HEK293T (cell line): ENCODE data around the gene TNIP1.

Experiments
- CTCF ChIA-PET: fragments of 350-600 bp; formaldehyde crosslinking; extraction: SDS; loops from one replicate; lab custom pipeline; 2021; ENCODE audit warnings: antibody characterized with exemption, inconsistent platforms; lab: Yijun Ruan, JAX
- POLR2A ChIA-PET: fragments of 350-600 bp; formaldehyde crosslinking; extraction: SDS; loops from one replicate; lab custom pipeline; 2020; ENCODE audit warnings: antibody characterized with exemption, inconsistent platforms; lab: Yijun Ruan, JAX
- DNase-seq: peaks from one replicate; pipeline ENCODE4 v3.0.0; 2012; ENCODE audit warnings: mixed read lengths; ENCODE audit errors: extremely low spot score
- ARNT ChIP-seq: fragments of 450-650 bp; IDR thresholded peaks from 2 replicates; pipeline ENCODE4 v1.6.1; 2017; ENCODE audit warnings: mild to moderate bottlenecking
- BHLHE40 ChIP-seq: fragments of 450-650 bp; IDR thresholded peaks from 2 replicates; pipeline ENCODE4 v1.6.1; 2016; ENCODE audit warnings: mild to moderate bottlenecking, moderate library complexity, borderline replicate concordance
- CTBP1 ChIP-seq: fragments of 450-650 bp; IDR thresholded peaks from 2 replicates; pipeline ENCODE4 v1.6.1; 2016; ENCODE audit warnings: borderline replicate concordance
- ELF4 ChIP-seq: fragments of 450-650 bp; IDR thresholded peaks from 2 replicates; pipeline ENCODE4 v1.6.1; 2017; ENCODE audit warnings: antibody characterized with exemption
- FOXA1 ChIP-seq: fragments of 450-650 bp; IDR thresholded peaks from 2 replicates; pipeline ENCODE4 v1.6.1; 2016; ENCODE audit warnings: mild to moderate bottlenecking
- FOXK2 ChIP-seq: fragments of 450-650 bp; IDR thresholded peaks from 2 replicates; pipeline ENCODE4 v1.6.1; 2016; ENCODE audit warnings: mild to moderate bottlenecking
- FOXM1 ChIP-seq: fragments of 450-650 bp; IDR thresholded peaks from 2 replicates; pipeline ENCODE4 v1.6.1; 2017; ENCODE audit warnings: mild to moderate bottlenecking, borderline replicate concordance
- HDGF ChIP-seq: fragments of 450-650 bp; IDR thresholded peaks from 2 replicates; pipeline ENCODE4 v1.6.1; 2017; ENCODE audit warnings: antibody characterized with exemption, borderline replicate concordance
- L3MBTL2 ChIP-seq: fragments of 450-650 bp; conservative IDR thresholded peaks from 2 replicates; pipeline ENCODE4 v1.6.1; 2016; ENCODE audit warnings: mild to moderate bottlenecking
- LEF1 ChIP-seq: fragments of 450-650 bp; IDR thresholded peaks from 2 replicates; pipeline ENCODE4 v1.6.1; 2017; ENCODE audit warnings: mild to moderate bottlenecking, borderline replicate concordance
- NFRKB ChIP-seq: fragments of 450-650 bp; IDR thresholded peaks from 2 replicates; pipeline ENCODE4 v1.6.1; 2016; ENCODE audit warnings: mild to moderate bottlenecking, moderate library complexity
- SP1 ChIP-seq: fragments of 450-650 bp; IDR thresholded peaks from 2 replicates; pipeline ENCODE4 v1.6.1; 2017
- SUZ12 ChIP-seq: fragments of 450-650 bp; IDR thresholded peaks from 2 replicates; pipeline ENCODE4 v1.6.1; 2016; ENCODE audit warnings: mild to moderate bottlenecking
- TARDBP ChIP-seq: fragments of 450-650 bp; IDR thresholded peaks from 2 replicates; pipeline ENCODE4 v1.6.1; 2016
- ZNF384 ChIP-seq: fragments of 450-650 bp; IDR thresholded peaks from 2 replicates; pipeline ENCODE4 v1.6.1; 2016
- TF ChIP-seq, protein P1 (sequence below): fragments of 450-650 bp; IDR thresholded peaks from 2 replicates; pipeline ENCODE4 v1.6.1; 2016

TNIP1 gene

DNA sequence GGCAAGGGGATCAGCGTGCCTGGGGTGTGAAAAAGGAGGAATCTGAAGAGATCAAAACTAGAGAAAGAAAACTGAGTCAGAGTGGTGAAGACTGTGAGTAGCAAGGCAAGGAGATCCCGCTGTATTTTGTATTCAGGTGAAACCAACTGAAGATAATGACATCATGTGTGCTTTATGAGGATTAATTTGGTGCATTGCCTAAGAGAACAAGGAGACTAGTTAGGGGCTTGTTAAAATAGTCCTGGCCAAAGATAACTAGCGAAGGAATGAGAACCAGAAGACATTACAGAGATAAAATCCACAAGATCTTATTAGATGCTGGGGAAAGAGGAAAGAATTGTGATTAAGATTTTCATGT, 77.4 kb downstream of the TNIP1 start:
- DNase-seq: no peak
- ChIA-PET POLR2A (no interaction called here), CTCF (interaction anchor here (0.8 kb wide), 1 partner anchor 49 kb away, joined by 4 read pairs; no protein-coding TSS in a partner anchor)
- TF ChIP-seq TARDBP (no peak), SP1 (no peak), FOXA1 (no peak), HDGF (no peak)
- TF ChIP-seq, protein P1, sequence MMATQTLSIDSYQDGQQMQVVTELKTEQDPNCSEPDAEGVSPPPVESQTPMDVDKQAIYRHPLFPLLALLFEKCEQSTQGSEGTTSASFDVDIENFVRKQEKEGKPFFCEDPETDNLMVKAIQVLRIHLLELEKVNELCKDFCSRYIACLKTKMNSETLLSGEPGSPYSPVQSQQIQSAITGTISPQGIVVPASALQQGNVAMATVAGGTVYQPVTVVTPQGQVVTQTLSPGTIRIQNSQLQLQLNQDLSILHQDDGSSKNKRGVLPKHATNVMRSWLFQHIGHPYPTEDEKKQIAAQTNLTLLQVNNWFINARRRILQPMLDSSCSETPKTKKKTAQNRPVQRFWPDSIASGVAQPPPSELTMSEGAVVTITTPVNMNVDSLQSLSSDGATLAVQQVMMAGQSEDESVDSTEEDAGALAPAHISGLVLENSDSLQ: no peak

DNA sequence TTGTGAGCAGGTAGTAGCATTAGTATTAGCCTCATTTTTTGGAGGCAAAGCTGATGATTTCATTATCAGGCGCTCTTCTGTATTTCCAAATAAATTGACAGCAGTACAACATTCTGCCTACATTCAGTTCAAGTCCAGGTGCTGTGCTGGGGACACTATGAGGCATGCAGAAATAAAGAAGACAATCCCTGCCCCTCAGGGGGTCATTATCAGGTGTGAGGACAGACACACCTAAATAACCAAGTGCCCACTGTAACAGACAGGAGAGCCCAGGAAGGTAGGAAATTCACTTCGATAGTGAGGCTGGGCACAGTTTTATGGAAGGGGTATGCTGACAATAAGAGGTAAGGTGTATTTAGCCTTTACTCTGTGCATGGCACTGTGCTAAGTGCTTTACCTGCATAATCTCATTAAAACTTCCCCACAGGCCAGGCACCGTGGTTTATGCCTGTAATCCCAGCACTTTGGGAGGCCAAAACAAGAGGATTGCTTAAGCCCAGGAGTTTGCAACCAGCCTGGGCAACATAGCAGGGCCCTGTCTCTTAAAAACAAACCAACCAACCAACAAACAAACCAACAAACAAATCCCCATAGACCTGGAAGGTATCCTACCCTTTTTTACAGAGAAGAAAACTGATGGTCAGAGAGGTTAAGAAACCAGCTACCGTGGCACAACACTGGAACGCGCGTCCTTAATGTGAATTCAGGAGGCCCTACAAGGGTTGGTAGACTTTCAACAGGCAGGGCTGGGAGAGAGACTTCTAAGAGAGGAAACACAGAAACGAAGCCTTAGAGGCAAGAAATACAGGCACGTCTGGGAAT, 77.9 kb downstream of the TNIP1 start:
- DNase-seq: no peak
- ChIA-PET POLR2A (no interaction called here), CTCF (interaction anchor here (0.6 to 2.2 kb wide), 8 partner anchors 10 to 162 kb away, joined by 3 to 20 read pairs (median 4); no protein-coding TSS in a partner anchor)
- no peak for TF ChIP-seq FOXA1
- no peak for TF ChIP-seq TARDBP
- TF ChIP-seq ARNT: no peak
- TF ChIP-seq FOXM1: no peak
- no peak for TF ChIP-seq BHLHE40
- no peak for TF ChIP-seq LEF1
- no peak for TF ChIP-seq L3MBTL2
- no peak for TF ChIP-seq ZNF384
- TF ChIP-seq, protein P1: no peak
- TF ChIP-seq SUZ12: no peak
- no peak for TF ChIP-seq SP1
- no peak for TF ChIP-seq ELF4
- TF ChIP-seq CTBP1: no peak
- TF ChIP-seq NFRKB: no peak
- no peak for TF ChIP-seq HDGF
- no peak for TF ChIP-seq FOXK2

DNA sequence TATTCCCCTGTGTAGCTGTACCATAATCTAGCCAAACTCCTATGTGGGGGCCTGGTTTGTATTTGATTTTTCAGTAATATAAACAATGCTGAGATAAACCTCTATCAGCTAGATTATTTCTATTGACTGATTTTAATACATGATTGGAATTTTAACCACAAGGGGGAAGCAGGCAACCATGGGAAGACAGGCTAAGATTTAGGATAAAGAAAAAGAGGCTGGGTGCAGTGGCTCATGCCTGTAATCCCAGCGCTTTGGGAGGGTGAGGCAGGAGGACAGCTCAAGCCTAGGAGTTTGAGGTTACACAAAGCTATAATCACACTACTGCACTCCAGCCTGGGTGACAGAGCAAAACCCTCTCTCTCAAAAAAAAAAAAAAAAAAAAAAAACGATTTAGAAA, 78.6 kb downstream of the TNIP1 start:
- no peak for DNase-seq
- ChIA-PET POLR2A (no interaction called here), CTCF (interaction anchor here (0.6 to 2.2 kb wide), 11 partner anchors 8 to 240 kb away, joined by 3 to 20 read pairs (median 4); no protein-coding TSS in a partner anchor)
- TF ChIP-seq HDGF (no peak), FOXA1 (no peak), ARNT (no peak), NFRKB (no peak), CTBP1 (no peak), TARDBP (no peak), BHLHE40 (no peak), SUZ12 (no peak), LEF1 (no peak), SP1 (no peak), ELF4 (no peak), ZNF384 (no peak)
- TF ChIP-seq, protein P1: no peak

DNA sequence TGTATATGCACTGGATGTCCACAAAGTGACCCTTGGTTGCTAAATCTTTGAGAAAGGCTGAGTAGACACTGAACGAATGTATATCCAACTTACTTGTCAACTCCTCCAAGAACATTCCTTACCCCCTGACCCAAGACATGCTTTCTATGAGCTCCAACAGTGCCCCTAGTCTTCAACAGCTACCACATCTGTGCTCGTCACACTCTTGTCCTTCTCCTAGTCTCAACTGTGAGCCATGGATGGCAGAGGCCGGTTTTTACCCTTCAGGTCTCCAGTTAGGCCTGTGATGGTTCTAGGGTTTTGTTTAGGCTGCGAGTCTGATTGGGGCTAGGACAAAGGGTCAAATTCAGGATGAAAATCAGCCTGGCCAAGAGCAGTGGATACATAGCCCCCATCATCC, 79.4 kb downstream of the TNIP1 start:
- POLR2A ChIA-PET: no interaction called here
- DNase-seq: no peak
- CTCF ChIA-PET: interaction anchor here (0.5 to 2.2 kb wide), 7 partner anchors 9 to 454 kb away, joined by 3 to 20 read pairs (median 4); no protein-coding TSS in a partner anchor
- TF ChIP-seq ARNT: no peak
- TF ChIP-seq, protein P1: no peak
- TF ChIP-seq SP1: no peak
- no peak for TF ChIP-seq CTBP1

DNA sequence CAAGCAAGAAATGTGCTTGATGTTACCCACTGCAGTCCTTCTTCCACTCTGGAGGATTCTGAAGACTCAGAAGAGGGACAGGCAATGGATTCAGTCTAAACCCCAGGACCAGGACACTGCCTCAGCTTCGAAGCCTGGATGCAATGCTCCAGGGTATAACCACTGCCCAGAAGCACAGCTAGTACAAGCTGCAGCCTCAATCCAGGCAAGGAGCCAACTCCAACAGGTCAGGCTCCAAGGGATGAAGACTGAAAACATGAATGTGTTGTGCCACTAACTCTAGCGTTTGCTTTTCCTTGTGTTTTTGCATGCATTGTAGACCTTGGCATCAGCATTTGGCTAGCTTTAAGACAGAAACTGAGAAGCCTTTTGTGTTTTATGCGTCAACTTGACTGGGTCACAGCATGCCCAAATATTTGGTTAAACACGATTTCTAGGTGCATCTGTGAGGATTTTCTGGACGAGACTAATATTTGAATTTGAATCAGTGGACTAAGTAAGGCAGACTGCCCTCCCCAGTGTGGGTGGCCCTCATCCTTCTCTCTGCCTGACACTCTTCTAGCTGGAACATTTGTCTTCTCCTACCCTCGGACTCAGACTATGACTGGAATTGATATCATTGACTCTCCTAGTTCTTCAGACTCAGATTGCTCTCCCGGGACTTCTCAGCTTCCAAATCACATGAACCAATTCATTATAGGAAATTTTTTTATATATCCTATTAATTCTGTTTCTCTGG, 81.0 kb downstream of the TNIP1 start:
- CTCF ChIA-PET: interaction anchor here (1.0 kb wide), 1 partner anchor 116 kb away, joined by 3 read pairs; no protein-coding TSS in a partner anchor
- no peak for TF ChIP-seq SUZ12
- TF ChIP-seq BHLHE40: no peak
- no peak for TF ChIP-seq TARDBP
- no peak for TF ChIP-seq FOXM1
- no peak for TF ChIP-seq FOXA1
- TF ChIP-seq CTBP1: no peak
- no peak for TF ChIP-seq ZNF384
- TF ChIP-seq, protein P1: no peak
- no peak for TF ChIP-seq FOXK2

More for the DNA sequence above, 81.0 kb downstream of the TNIP1 start:
- POLR2A ChIA-PET: no interaction called here
- DNase-seq: no peak
